ENCODE data around the gene ITPK1.

ITPK1 gene

GRCh38 chr14:93042968-93043940 is 72.5 kb downstream of the ITPK1 start:
- TF ChIP-seq POLR2AphosphoS5 (IDR thresholded peaks at IDR 0.05; ENCODE audit: low read depth, low read length): no peak
- TF ChIP-seq TAF1 (IDR thresholded peaks at IDR 0.05; ENCODE audit: low read depth, low read length): no peak
- TF ChIP-seq POLR2A (IDR thresholded peaks at IDR 0.05; ENCODE audit: low read depth, low read length): no peak
- TF ChIP-seq SPI1 (IDR thresholded peaks at IDR 0.05; ENCODE audit: low read depth, low read length): no peak
- TF ChIP-seq POU2F2 (IDR thresholded peaks at IDR 0.05; ENCODE audit: low read depth, low read length): no peak
- no peak for TF ChIP-seq PAX5 (IDR thresholded peaks at IDR 0.05; ENCODE audit: insufficient read depth, low read length, severe bottlenecking)
- DNase-seq (ENCODE audit: insufficient read length, low spot score): no peak
- FAIRE-seq: no peak

- FAIRE-seq (no peak), DNase-seq (ENCODE audit: insufficient read length, low spot score) (no peak)
- TF ChIP-seq TAF1 (IDR thresholded peaks at IDR 0.05; ENCODE audit: low read depth, low read length) (no peak), PAX5 (IDR thresholded peaks at IDR 0.05; ENCODE audit: insufficient read depth, low read length, severe bottlenecking) (no peak), POLR2A (IDR thresholded peaks at IDR 0.05; ENCODE audit: low read depth, low read length) (no peak), POU2F2 (IDR thresholded peaks at IDR 0.05; ENCODE audit: low read depth, low read length) (no peak), POLR2AphosphoS5 (IDR thresholded peaks at IDR 0.05; ENCODE audit: low read depth, low read length) (no peak), SPI1 (IDR thresholded peaks at IDR 0.05; ENCODE audit: low read depth, low read length) (no peak)
Measured at GRCh38 chr14:93041830-93042229, 73.9 kb downstream of the ITPK1 start.

GRCh38 chr14:93040982-93041381 is 74.7 kb downstream of the ITPK1 start:
- no peak for TF ChIP-seq POLR2AphosphoS5 (IDR thresholded peaks at IDR 0.05; ENCODE audit: low read depth, low read length)
- TF ChIP-seq TAF1 (IDR thresholded peaks at IDR 0.05; ENCODE audit: low read depth, low read length): no peak
- TF ChIP-seq PAX5 (IDR thresholded peaks at IDR 0.05; ENCODE audit: insufficient read depth, low read length, severe bottlenecking): no peak
- no peak for TF ChIP-seq SPI1 (IDR thresholded peaks at IDR 0.05; ENCODE audit: low read depth, low read length)
- FAIRE-seq (no peak), DNase-seq (ENCODE audit: insufficient read length, low spot score) (no peak)

- TF ChIP-seq POLR2A (IDR thresholded peaks at IDR 0.05; ENCODE audit: low read depth, low read length) (no peak), POU2F2 (IDR thresholded peaks at IDR 0.05; ENCODE audit: low read depth, low read length) (no peak), SPI1 (IDR thresholded peaks at IDR 0.05; ENCODE audit: low read depth, low read length) (no peak), POLR2AphosphoS5 (IDR thresholded peaks at IDR 0.05; ENCODE audit: low read depth, low read length) (no peak), TAF1 (IDR thresholded peaks at IDR 0.05; ENCODE audit: low read depth, low read length) (no peak), PAX5 (IDR thresholded peaks at IDR 0.05; ENCODE audit: insufficient read depth, low read length, severe bottlenecking) (no peak)
- no peak for FAIRE-seq
- DNase-seq (ENCODE audit: insufficient read length, low spot score): no peak
Measured at GRCh38 chr14:93040443-93040842, 75.3 kb downstream of the ITPK1 start.

- no peak for DNase-seq (ENCODE audit: insufficient read length, low spot score)
- no peak for FAIRE-seq
- TF ChIP-seq TAF1 (IDR thresholded peaks at IDR 0.05; ENCODE audit: low read depth, low read length) (no peak), SPI1 (IDR thresholded peaks at IDR 0.05; ENCODE audit: low read depth, low read length) (no peak), PAX5 (IDR thresholded peaks at IDR 0.05; ENCODE audit: insufficient read depth, low read length, severe bottlenecking) (no peak), POU2F2 (IDR thresholded peaks at IDR 0.05; ENCODE audit: low read depth, low read length) (no peak), POLR2AphosphoS5 (IDR thresholded peaks at IDR 0.05; ENCODE audit: low read depth, low read length) (no peak), POLR2A (IDR thresholded peaks at IDR 0.05; ENCODE audit: low read depth, low read length) (no peak)
Measured at GRCh38 chr14:93039649-93040315, 75.9 kb downstream of the ITPK1 start.

GRCh38 chr14:93037351-93037750 is 78.4 kb downstream of the ITPK1 start:
- FAIRE-seq (no peak), DNase-seq (ENCODE audit: insufficient read length, low spot score) (no peak)
- TF ChIP-seq POLR2A (IDR thresholded peaks at IDR 0.05; ENCODE audit: low read depth, low read length) (no peak), TAF1 (IDR thresholded peaks at IDR 0.05; ENCODE audit: low read depth, low read length) (no peak), POLR2AphosphoS5 (IDR thresholded peaks at IDR 0.05; ENCODE audit: low read depth, low read length) (no peak), SPI1 (IDR thresholded peaks at IDR 0.05; ENCODE audit: low read depth, low read length) (no peak), POU2F2 (IDR thresholded peaks at IDR 0.05; ENCODE audit: low read depth, low read length) (no peak)

- DNase-seq (ENCODE audit: insufficient read length, low spot score) (no peak), FAIRE-seq (no peak)
- TF ChIP-seq POU2F2 (IDR thresholded peaks at IDR 0.05; ENCODE audit: low read depth, low read length) (no peak), TAF1 (IDR thresholded peaks at IDR 0.05; ENCODE audit: low read depth, low read length) (no peak), POLR2AphosphoS5 (IDR thresholded peaks at IDR 0.05; ENCODE audit: low read depth, low read length) (no peak), PAX5 (IDR thresholded peaks at IDR 0.05; ENCODE audit: insufficient read depth, low read length, severe bottlenecking) (no peak), POLR2A (IDR thresholded peaks at IDR 0.05; ENCODE audit: low read depth, low read length) (no peak), SPI1 (IDR thresholded peaks at IDR 0.05; ENCODE audit: low read depth, low read length) (no peak)
Measured at GRCh38 chr14:93036652-93037345, 78.9 kb downstream of the ITPK1 start.

- TF ChIP-seq PAX5 (IDR thresholded peaks at IDR 0.05; ENCODE audit: insufficient read depth, low read length, severe bottlenecking) (no peak), SPI1 (IDR thresholded peaks at IDR 0.05; ENCODE audit: low read depth, low read length) (no peak), TAF1 (IDR thresholded peaks at IDR 0.05; ENCODE audit: low read depth, low read length) (no peak), POLR2AphosphoS5 (IDR thresholded peaks at IDR 0.05; ENCODE audit: low read depth, low read length) (no peak), POU2F2 (IDR thresholded peaks at IDR 0.05; ENCODE audit: low read depth, low read length) (no peak), POLR2A (IDR thresholded peaks at IDR 0.05; ENCODE audit: low read depth, low read length) (no peak)
- DNase-seq (ENCODE audit: insufficient read length, low spot score) (no peak), FAIRE-seq (no peak)
Measured at GRCh38 chr14:93035917-93036651, 79.6 kb downstream of the ITPK1 start.
